Head of caudate nucleus (tissue), 42 donors: ENCODE measurements around the gene FHL1.
"Not testable (repeated sequence)": the region's sequence is repeated elsewhere in the genome, so short reads cannot be mapped to it uniquely, and the experiment has no call there.

Experiments used
- DNase-seq, 42 donors: peaks; one replicate each; pipeline versions ENCODE4 v3.0.0 to v3.0.0-alpha.2; 2020 to 2021; ENCODE audit warnings: mixed read lengths in 7 of 42
- intact Hi-C: fragments of 100-400 bp; cut with DNase I; formaldehyde crosslinking; loops from one replicate; pipeline ENCODE4 v1.15.0; 2022

FHL1 gene

DNA sequence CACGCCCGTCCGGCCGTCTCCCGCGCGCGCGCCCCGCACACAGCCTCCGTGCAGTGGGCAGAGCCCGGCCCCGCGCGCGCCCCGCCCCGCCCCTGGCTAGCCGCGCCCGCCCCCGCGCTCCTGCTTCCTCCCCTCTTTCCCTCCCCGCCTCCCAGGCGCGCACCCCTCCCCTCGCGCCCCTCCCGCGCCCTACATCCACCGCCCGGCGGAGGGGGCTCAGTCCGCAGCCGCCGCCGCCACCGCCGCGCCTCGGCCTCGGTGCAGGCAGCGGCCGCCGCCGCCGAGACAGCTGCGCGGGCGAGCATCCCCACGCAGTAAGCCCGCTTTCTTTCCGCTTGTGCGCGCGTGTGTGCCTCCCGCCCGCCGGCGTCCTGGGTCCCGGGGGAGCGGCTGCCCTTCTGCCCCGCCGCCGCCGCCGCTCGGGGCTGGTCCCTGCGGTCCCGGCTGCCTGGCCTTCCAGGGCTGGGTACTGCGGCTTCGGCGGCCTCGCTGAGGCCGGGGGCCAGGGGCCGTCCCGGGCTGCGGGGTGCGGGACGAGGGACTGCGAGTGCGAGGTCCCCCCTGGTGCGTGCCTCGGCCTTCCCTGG lies at the start of gene FHL1:
Gene FHL1, plus strand, starts transcription at position 219 of the 587 bp plus-strand sequence.
- intact Hi-C loops, result no loop called here
- DNase-seq, result peak in 39 of 42 donors; percentile 25 to 81 (median 59)

DNA sequence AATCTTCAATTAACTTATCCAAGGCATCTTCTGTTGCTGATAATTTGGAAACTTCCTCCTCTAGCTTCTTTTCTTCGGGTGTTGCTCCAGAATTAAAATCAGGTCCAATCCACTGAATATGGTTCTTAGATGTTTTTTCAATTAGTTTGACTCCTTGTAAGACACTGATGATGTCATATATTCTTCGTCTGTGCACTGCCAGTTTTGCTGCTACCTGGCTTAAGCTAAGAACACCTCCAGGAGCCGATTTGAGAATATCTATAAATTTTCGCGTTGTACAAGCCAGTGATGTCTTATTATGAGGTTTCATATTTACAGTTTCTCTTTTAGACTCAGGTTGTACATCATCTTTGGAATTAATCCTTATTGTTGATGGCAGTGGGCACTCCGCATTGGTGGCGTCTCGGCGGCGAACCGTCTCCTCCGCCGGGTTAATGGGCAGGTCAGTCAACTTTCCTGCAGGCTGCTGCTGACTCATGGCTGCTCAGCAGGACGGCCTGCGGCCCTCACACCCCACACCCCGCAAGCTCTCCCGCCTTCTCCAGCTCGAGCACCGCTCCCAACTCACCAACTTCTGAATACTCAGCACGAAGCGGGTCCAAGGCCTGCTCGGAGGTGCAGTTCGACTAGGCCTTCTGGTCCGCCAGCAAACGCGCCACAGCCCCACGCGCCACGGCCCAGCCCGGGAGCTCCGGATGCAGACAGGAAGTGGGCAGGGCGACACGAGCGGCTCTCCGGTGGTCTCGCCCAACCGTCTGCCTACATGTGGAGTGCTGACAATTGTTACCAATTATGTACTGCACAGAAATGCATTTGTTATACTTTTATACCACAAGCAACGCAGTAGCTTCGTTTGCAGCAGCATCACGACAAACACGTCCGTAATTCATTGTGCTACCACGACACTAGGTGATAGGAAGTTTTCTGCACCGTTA lies 49.2 kb upstream of the FHL1 start:
- intact Hi-C loops, result no loop called here
- no peak for DNase-seq

DNA sequence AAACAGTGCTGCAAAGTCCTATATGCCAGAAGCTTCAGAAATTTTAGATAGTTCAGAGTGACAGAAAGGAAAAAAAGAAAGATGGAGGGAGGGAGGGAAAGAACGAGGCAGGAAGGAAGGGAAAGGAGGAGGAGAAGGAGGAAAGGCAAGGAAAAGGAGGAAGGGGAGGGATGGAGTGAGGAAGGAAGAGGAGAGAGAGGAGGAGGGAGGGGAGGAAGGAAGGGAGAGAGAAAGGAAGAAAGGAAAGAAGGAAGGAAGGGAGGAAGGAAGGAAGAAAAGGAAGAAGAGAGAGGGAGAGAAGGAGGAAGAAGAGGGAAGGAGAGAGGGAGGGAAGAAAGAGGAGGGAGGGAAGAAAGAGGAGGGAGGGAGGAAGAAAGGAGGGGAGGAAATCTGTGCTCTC lies 42.4 kb upstream of the FHL1 start:
- intact Hi-C loops, result no loop called here
- no peak for DNase-seq

DNA sequence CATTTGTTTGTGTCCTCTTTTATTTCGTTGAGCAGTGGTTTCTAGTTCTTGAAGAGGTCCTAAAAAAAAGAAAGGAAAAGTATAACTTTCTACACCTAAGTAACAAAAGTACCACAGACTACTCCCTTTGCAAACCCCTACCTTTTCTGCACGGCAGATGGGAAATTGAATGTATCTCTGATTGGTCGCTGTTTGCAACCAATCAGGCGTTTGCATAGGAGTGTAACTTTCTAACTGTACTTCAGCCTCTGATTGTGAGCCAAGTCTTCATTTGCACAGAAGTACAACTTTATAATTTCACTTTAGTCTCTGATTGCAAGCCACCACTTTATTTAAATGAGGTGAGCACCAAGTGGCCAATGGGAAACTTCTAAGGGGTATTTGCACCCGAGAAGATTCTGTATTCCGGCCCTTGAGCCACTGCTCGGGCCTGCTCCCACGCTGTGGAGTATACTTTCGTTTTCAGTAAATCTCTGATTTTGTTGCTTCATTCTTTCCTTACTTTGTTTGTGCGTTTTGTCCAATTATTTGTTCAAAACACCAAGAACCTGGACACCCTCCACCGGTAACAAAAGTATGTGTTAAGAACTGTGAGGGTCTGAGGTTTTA lies 40.3 kb upstream of the FHL1 start:
- intact Hi-C loops, result no loop called here
- no peak for DNase-seq

DNA sequence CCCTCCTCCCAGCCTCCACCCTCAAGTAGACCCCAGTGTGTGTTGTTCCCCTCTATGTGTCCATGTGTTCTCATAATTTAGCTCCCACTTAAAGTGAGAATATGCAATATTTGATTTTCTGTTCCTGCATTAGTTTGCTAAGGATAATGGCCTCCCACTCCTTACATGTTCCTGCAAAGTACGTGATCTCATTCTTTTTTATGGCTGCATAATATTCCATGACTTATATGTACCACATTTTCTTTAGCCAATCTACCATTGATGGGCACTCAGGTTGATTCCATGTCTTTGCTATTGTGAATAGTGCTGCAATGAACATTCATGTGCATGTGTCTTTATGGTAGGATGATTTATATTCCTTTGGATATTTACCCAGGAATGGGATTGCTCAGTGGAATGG lies 38.4 kb upstream of the FHL1 start:
- intact Hi-C loops, DNase-seq: not testable (repeated sequence)

DNA sequence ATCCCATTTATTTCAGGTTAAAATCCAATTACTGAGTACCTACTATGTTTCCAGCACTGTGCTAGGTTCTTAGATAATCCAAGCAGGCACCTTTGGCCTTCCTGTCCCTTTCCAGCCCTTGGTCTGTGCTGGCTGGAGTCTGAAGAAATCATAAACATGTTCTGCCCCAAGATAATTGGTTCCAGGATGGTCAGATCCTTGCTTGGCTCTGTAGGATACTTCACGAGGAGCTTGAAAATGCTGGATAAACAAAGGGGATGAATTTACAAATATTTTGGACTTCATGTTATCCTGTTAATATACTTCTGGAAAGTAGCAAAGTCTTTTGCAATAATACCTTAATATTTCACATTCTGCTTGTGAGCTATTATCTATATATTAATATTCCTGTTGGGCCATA lies 35.0 kb upstream of the FHL1 start:
- DNase-seq, result no peak
- intact Hi-C loops, result no loop called here

DNA sequence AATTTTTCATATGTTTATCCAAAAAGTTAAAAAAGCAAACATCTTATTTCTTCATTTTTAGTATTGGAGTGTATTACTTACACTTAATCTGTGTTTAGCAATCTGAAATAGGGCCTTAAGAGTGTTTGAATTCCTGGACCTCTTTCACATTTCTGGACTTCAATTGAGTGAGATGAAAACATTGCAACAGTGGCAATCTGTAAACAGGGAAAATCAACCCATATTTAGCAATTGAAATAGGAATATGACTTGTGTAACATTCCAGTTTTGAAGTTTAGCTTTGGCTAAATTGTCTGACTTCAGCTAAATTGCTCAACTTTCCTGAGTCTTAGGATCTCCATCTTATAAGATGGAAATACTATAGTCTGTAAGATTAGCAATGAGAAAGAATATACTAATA lies 34.6 kb upstream of the FHL1 start:
- no peak for DNase-seq
- intact Hi-C loops, result no loop called here

DNA sequence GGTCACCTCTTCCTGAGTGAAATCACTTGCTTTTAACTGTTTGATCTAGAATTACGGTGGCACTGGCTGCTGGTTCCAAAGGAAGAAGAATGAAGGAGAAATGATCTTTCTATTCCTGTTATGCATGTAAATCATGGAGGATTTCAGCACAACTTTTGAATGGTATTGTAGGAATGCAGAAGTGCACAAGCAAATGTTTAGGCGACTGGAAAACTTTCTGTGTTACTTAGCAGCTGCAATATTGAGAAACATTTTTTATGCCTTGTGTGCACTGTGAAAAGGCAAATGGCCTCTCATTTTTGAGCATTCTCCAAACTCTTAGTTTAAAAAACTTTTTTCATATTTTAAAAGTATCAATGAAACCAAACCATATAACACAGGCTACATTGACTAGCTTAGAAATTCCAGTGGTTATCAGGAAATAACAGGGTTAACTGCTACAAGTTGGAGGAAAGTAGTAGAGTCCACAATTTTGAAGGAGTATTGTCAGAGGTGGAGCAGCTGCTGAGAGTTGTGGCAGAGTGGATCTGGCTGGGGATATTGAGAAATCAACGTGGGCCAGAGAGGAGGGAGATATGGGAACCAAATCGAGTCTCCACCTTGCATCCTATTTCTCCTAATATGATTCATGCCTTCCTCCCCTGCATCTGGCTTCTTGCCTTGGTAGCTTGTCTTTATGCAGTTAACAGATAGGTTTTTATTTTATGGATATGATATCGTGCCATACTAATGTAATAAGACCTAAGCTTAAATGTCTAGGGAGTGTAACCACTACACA lies 32.0 kb upstream of the FHL1 start:
- intact Hi-C loops, result no loop called here
- DNase-seq, result peak in 2 of 42 donors; percentile 10 to 36

DNA sequence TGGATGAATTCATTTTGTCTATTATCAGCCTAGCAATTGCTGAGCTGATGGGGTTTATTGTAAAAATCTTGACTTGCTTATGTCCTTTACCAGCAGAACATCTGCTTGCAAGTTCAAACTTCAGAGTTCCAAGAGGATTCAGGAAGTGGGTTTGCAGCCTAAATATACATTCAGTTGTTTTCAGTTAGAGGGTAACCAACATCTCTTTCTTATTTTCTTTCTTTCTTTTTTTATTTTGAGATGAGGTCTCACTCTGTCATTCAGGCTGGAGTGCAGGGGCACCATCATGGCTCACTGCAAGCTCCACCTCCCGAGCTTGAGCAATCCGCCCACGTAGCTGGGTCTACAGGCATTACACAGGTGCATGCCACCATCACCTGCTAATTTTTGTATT lies 31.4 kb upstream of the FHL1 start:
- intact Hi-C loops, result no loop called here
- DNase-seq, result no peak

DNA sequence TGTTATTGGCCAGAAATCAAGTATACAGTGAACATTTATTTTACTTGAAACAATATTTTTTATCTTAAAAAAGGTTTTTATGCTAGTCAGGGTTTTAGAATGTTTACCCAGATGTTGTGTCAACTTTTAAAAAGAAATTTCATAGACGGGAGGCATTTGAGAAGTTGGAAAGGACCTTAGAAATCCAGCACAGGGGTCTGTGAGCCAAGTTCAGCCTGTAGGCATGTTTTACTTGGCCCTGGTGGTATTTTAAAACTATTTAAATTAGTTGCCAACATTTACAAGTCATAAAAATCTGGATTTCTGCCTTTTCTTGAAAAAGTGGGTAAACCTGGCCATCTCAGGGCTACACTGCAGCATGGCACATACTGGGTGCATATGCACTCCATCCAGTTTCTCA lies 25.5 kb upstream of the FHL1 start:
- DNase-seq, result no peak
- intact Hi-C loops, result no loop called here

DNA sequence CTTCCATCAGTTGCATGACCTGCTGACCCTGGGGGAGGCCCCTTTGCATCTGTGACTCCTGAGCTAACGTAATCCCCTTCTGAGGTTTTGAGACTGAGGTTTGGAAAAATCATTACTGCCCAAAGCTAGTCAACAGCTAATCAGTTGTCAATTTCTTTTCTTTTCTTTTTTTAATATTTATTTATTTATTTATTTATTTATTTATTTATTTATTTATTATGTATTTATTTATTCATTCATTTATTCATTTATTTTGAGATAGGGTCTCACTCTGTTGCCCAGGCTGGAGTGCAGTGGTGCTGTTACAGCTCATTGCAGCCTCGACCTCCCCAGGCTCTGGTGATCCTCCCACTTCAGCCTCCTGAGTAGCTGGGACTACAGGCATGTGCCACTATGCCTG lies 25.1 kb upstream of the FHL1 start:
- no peak for DNase-seq
- intact Hi-C loops, result no loop called here

DNA sequence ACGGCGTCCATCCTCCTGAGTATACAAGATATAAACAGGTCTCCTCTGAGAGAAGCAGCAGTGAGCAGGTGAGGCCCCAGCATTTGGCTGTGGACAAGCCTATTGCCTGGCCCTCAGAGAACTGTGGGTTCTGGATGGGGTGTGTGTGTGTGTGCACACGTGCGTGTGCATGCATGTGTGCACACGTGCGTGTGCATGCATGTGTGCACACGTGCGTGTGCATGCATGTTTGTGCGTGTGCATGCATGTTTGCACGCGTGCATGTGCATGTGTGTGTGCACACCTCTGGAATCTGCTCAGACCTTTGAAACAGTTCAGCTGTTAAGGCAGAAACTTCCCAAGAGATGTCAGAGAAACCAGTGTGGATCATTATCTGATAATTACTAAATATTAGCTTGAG lies 22.2 kb upstream of the FHL1 start:
- intact Hi-C loops, result no loop called here
- no peak for DNase-seq

DNA sequence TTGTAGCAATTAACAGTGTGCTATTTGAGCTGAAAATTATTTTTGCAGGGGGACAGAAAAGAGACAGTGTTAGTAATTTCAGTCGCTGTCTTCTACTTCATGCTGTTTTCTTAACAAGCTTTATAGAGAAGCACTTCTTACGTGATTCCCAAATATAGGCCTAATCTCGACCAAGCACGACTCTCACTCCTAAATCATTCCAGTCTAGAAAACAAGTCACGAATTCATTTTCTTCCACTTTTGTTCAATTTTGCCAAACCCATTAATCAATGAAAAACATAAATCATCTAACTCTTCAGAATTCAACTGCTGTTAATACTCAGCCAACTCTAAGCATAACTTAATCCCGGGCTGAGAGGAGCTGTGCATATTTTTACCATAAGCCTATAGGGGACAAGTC lies 21.0 kb upstream of the FHL1 start:
- intact Hi-C loops, result no loop called here
- DNase-seq, result no peak

DNA sequence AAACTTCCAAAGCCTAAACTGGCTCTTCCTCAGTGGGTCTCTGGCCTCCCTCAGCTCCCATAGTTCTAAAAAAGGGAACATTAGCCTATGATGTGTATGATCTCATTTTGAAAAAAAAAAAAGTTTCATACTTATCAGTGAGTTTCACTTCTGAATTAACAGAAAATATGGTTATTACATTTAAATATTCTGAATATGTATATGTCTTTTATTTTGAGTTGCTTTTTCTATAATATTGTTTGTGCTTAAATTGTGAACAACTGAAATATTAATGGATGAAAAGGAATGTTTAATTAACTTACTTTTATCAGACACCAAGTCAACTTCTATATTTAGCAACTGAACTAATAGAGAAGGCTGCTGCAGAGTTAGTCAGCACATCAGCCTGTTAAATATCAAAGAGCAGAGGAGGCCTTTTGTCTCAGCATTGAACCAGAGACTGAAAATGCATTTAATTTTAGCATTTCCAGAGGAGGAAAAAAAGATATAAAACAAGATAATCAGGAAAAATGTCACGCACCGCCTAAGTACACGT lies 20.4 kb upstream of the FHL1 start:
- intact Hi-C loops, result no loop called here
- DNase-seq, result peak in 4 of 42 donors; percentile 1 to 33 (median 4)

DNA sequence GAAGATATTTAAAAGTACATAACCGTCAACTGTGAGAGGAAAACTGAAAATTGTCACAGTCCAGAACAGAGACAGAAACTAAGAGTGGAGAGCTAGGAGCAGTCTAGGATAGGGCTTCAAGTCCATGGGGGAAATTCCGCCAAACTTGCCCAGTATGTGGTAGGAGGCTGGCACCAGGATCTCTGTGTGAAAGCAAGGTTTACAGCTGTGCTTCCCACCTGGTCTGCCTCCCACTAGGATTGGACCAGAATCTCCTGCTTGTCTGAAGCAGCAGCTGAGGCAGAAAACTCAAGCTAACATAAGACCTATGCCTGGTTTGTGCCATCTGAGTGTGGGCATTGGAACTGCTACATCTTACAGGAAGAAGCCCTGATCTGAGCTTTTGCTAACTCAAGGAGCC lies 18.6 kb upstream of the FHL1 start:
- intact Hi-C loops, result no loop called here
- no peak for DNase-seq

DNA sequence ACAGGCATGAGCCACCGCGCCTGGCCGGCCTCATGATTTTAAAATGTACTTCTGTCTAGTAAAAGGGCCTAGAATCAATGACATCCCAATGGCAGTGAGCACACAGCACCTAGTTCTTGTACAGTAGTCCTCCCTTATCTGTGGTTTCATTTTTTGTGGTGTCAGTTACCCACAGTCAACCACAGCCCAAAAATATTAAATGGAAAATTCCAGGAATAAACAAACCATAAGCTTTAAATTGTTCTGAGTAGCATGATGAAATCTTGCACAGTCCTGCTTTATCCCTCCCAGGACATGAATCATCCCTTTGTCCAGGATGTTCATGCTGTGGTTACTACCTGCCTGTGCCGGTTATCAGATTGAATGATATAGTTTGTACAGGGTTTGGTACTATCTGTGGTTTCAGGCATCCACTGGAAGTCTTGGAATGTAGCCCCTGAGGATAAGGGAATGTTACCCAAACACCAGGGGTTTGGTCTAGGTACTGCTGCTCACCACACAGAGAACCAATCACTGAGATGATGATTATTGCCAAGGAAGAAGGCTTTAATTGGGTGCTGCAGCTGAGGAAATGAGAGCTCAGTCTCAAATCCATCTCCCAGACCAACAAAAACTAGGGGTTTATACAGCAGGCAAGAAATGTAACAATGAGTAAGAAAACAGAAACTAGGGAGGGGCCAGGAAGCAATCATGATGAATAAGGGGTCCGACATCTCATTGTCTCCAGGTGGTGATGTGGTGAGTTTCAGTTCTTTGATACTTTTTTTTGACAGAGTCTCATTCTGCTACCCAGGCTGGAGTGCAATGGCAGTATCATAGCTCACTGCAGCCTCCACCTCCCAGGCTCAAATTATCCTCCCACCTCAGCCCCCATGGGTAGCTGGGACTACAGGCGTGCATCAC lies 16.2 kb upstream of the FHL1 start:
- intact Hi-C loops, result no loop called here

DNA sequence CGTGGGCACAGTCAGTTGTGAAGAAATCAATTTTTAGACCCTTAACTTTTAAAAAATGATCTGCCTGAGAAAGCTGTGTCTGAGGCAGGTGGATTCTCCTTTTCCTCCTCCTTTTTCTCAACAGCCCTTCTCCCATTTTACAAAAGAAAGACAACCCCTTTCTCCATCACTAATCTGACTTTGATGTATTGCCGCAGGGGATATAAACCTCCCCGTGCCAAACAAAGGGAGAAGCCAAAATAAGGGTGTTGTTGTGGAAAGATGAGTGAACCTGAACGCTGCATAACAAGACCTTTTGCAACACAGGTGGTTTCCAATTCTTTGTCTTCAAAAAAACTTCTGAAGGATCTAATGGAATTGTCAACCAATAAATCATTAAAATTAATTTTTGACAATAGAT lies 8.4 kb upstream of the FHL1 start:
- intact Hi-C loops, result no loop called here
- DNase-seq, result no peak

More for the DNA sequence above, 16.2 kb upstream of the FHL1 start:
- no peak for DNase-seq

DNA sequence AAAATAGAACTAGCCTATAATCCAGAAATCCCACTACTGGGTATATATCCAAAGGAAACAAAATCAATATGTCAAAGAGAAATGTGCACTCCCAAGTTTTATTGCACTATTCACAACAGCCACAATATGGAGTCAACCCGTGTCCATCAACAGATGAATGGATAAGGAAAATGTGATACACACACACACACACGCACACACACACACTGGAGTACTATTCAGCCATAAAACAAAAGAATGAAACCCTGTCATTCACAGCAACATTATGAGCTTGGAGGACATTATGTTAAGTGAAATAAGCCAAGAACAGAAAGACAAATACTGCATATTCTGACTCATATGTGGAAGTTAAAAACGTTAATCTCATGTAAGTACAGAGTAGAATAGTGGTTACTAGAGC lies 5.8 kb upstream of the FHL1 start:
- intact Hi-C loops, result no loop called here
- no peak for DNase-seq
